HG03064 (cell line): ENCODE results near the gene CDK5.

Source experiments
- ATAC-seq: cut with Tn5 transposase; IDR thresholded peaks from one replicate; pipeline ENCODE4 v1.9.1; 2021; ENCODE audit warnings: low read depth; ENCODE audit not compliant: unreplicated experiment

CDK5 gene

GRCh38 chr7:151075662-151075971 is 17.9 kb upstream of the CDK5 start:
- no peak for ATAC-seq

DNA sequence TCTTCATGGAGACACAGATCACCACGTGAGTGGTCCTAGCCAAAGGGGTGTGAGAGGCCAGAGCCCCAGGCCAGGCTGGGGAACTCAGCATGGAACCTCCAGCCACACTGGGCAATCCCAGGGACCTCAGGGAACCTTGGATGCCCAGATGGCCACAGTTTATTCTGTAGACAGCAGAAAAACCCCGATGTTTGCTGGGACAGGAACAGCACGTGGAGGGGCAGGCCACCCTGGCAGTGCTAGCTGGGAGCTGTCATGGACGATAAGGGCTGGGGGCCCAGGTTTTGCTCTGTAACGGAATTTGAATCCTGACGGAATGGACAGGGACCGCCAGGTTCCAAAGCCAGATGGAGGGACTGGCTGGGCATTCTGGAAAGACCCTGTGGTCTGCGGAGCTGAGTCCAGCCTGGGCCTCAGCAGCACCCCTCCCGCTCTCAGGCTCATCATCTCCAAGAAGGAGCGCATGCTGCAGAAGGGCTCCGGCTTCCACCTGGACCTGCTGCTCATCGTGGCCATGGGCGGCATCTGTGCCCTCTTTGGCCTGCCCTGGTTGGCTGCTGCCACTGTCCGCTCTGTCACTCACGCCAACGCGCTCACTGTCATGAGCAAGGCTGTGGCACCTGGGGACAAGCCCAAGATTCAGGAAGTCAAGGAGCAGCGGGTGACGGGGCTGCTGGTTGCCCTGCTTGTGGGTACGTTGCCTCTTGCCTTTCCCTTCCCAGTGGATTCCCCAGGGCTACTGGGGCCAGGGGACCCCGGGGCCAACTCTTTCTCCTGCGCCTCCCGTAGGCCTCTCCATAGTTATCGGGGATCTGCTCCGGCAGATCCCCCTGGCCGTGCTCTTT is 17.3 kb upstream of the CDK5 start:
- ATAC-seq: no peak

- ATAC-seq: no peak
These were observed 16.3 kb upstream of the CDK5 start for GRCh38 chr7:151073990-151074389.

- no peak for ATAC-seq
These were observed 13.6 kb upstream of the CDK5 start for GRCh38 chr7:151071032-151071866.

DNA sequence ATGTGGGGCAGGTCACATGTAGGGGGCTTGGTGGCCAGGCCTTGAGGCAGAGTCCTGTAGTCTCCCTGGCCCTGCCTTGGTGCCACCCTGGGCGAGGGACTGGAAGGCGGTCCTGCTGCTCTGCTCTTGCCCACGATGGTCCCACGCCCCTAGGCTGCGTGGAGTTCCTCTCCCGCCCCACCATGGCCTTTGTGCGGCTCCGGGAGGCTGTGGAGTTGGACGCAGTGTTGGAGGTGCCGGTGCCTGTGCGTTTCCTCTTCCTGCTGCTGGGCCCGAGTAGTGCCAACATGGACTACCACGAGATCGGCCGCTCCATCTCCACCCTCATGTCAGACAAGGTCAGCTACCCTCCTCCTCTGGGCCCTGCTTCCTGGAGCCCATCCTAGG is 12.9 kb upstream of the CDK5 start:
- ATAC-seq: no peak

- ATAC-seq: no peak
These were observed 12.3 kb upstream of the CDK5 start for GRCh38 chr7:151069841-151070573.

- ATAC-seq: no peak
These were observed 10.5 kb upstream of the CDK5 start for GRCh38 chr7:151068069-151068773.

GRCh38 chr7:151066273-151066974 is 8.7 kb upstream of the CDK5 start:
- ATAC-seq: no peak

DNA sequence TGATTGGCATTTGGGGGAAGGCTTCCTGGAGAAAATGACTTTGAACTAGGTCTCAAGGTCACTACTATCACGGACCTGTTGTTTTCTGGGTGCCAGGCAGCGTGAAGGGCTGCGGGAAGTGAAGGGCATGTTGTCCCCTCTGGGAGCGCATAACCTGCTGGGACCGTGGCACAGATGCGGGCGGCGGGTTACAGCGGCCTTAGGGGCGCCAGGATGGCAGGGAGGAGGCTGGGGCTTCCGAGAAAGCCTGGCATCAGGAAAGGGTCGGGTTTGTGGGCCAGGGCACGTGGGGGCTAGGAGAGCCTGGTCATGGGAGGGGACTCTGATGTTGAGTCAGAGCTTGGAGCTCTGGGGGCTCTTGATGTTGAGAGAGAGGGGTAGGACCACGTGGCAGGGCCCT is 7.8 kb upstream of the CDK5 start:
- ATAC-seq: no peak

GRCh38 chr7:151064993-151065392 is 7.3 kb upstream of the CDK5 start:
- no peak for ATAC-seq

DNA sequence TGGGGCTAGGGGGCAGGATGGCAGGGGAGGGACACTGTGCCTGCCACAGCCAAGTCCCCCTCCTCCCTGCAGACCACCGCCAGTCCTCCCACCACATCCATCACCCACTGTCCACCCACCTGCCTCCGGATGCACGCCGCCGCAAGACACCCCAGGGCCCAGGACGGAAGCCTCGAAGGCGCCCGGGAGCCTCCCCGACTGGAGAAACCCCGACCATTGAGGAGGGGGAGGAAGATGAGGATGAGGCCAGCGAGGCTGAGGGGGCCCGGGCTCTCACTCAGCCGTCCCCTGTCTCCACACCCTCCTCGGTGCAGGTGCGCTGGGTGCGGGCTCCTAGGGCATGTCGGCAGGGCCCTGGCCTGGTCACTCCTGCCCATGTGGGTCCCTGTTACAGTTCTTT is 6.8 kb upstream of the CDK5 start:
- no peak for ATAC-seq

- no peak for ATAC-seq
These were observed 5.5 kb upstream of the CDK5 start for GRCh38 chr7:151063212-151063561.

GRCh38 chr7:151062399-151063211 is 4.9 kb upstream of the CDK5 start:
- ATAC-seq: no peak

DNA sequence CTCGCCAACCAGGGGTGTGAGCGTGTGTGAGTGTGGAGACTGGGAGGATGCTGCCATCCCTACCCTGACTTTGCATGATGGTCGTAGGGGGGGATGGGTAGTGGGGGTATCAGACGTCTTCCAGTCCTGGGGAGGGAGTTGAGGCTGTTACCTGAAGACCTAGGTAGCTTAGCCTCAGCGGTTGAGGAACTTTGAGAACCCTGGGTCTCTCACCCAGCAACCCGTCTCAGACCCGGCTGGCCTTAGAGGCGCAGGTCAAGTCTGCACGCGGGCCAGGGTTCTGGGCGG is 4.4 kb upstream of the CDK5 start:
- no peak for ATAC-seq

DNA sequence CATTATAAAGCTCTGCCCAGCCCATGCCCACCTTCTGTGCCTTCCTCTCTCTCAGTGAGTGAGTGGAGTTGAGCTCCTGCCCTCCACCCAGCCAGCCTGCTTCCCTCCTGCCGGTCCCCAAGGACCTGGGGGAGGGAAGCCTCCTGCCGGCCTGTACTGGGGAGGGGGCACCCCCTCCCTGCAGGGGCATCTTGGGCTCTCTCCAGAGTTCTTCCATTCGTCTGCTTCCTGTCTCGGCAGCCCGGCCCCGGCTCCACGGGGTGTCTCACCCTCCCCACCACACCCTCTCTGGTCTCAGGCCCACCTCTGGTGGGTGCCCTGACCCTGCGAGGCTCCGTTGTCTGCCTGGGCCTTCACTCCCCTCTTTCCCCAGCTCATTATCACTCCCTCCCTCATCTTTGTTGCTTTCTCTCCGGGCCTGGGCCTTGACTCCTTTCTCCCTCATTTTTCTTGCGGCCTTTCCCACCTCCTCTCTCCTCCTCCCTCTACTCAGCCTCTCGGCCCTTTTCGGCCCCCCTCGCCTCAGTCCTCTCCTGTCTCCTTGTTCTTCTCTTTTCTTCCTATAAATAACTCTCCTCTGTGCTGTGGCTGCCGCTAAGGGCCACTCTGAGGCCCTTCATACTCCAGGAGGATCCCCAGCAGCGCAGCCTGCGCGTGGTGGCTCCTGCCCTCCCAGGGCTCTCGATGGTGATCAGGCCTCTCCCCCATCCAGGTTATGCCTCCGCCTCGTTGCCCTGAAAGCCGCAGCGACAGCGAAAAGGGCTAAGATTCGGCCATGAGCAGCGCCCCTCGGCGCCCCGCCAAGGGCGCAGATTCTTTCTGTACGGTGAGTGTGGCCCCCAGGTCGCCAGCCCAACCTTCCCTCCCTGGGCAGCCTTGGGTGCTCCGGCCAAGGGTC is 3.8 kb upstream of the CDK5 start:
- no peak for ATAC-seq

GRCh38 chr7:151060416-151061212 is 2.9 kb upstream of the CDK5 start:
- no peak for ATAC-seq

DNA sequence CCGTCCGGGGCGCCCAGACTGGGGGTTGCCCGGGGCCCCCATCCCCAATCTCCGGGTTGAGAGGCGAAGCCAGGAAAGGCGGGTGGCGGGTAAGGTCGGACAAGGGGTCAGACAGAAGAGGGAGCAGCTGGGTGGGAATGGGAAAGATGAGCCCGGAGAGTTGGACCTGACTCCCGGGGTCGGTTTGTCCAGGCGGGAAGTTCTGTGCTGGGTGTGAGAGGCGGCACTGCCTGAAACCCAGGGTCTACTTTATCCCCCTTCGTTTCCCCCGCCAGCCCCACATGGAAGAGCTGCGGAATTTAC is 2.4 kb upstream of the CDK5 start:
- no peak for ATAC-seq
